ENCODE data around the gene CTDP1.

The CTDP1 gene

DNA sequence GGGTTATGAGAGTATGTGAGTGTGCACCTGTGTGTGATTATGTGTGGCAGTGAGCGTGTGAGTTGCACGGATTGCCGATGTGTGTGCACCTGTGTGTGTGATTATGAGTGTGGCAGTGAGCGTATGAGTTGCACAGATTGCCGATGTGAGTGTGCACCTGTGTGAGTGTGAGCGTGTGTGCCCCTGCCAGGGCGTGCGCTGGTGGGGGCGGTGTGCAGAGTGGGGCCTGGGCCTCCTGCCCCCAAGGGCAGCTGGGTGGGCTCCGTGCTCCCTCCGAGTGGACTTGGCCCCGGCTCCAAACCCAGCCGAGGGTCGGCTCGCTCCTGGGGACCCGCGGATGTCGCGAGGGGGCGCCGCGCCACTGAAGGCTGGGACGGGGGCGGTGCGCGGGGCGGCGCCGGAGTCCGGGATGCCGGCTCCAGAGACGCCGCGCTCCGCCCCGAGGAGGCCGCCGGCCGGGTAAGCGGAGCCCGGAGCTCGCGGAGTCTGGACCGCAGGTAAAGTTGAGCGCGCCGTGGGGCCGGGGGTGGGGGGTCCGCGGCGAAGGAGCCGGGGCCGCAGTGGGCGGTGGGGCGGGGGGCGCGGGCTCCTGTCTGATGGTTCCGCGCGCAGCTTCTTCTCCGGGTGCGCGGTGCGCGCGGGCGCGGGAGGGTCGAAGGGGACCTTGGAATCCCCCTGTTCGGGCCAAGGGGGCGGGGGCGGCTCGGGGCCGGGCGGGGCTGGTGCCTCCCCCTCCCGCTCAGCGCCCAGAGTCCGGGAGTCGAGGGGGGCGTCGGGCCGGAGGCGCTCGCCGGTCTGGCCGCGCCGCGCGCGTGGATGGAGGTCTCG lies 118.1 kb downstream of the CTDP1 start, which contains the start of gene KCNG2:
Gene KCNG2, plus strand, starts transcription at position 421 of the 828 bp plus-strand sequence. CDS start 65,730 bp downstream, outside the sequence.
- Histone ChIP-seq H3K4me1 (ENCODE audit: insufficient read depth, low read length, severe bottlenecking) (peaks cover 18% of the 10 kb centered on the region), H3K4me3 (ENCODE audit: low read depth, low read length, poor library complexity, severe bottlenecking) (no peak within 1 kb of the TSS), H3K27me3 (ENCODE audit: insufficient read depth, low read length) (no peaks in the 10 kb centered on the region; the same call in none of the 2 replicates), H3K79me2 (ENCODE audit: insufficient read depth, low read length) (no peaks in the 10 kb centered on the region), H3K4me2 (ENCODE audit: low read length) (no peak within 1 kb of the TSS), H2AFZ (ENCODE audit: low read length) (no peak within 1 kb of the TSS), H4K20me1 (ENCODE audit: insufficient read depth, low read length) (no peaks in the 10 kb centered on the region), H3K9me2 (ENCODE audit: low read depth, low read length) (no peaks in the 10 kb centered on the region), H3K9ac (ENCODE audit: low read length) (no peak within 1 kb of the TSS), H3K36me3 (ENCODE audit: insufficient read depth, low read length) (no peaks in the 10 kb centered on the region), H3F3A (ENCODE audit: insufficient read depth, low read length) (no peaks in the 10 kb centered on the region), H3K27ac (ENCODE audit: low read depth, low read length, poor library complexity, severe bottlenecking) (no peak within 1 kb of the TSS), H3K9me3 (ENCODE audit: low read length) (no peaks in the 10 kb centered on the region)
- TF ChIP-seq, protein P1, sequence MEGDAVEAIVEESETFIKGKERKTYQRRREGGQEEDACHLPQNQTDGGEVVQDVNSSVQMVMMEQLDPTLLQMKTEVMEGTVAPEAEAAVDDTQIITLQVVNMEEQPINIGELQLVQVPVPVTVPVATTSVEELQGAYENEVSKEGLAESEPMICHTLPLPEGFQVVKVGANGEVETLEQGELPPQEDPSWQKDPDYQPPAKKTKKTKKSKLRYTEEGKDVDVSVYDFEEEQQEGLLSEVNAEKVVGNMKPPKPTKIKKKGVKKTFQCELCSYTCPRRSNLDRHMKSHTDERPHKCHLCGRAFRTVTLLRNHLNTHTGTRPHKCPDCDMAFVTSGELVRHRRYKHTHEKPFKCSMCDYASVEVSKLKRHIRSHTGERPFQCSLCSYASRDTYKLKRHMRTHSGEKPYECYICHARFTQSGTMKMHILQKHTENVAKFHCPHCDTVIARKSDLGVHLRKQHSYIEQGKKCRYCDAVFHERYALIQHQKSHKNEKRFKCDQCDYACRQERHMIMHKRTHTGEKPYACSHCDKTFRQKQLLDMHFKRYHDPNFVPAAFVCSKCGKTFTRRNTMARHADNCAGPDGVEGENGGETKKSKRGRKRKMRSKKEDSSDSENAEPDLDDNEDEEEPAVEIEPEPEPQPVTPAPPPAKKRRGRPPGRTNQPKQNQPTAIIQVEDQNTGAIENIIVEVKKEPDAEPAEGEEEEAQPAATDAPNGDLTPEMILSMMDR (IDR thresholded peaks at IDR 0.05; ENCODE audit: low read length), result no peak
- no peak for TF ChIP-seq EZH2 (IDR thresholded peaks at IDR 0.05; ENCODE audit: borderline replicate concordance, low read length)

DNA sequence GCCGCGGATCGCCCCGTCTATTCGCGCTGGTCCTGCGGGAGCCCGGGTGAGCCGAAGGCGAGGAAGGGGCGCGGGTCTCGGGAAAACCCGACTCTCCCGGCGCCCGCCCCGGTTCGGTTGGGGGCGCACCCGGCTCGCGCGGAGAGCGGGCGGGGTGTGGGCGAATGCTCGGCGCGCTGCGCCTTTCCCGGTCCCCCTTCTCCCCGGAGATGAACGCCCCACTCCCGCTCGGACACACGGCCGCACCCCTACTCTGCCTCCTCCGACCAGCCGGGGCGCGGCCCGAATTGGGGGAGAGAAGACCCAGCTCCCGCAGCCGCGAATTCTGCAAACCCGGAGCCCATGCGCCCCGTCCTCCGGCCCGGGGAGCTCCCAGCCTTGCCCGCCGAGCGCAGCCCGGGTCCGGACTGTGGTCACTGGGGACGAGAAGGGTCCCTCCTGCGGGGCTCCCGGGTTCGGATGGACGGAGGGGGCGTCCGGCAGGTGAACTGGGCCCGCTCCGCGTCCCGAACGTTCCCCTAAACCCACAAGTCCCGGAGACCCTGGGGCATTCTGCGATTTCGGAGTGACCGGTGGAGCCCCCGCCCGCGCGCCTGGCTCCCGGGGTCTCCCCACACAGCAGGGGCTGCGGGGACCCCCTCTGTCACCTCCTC lies 118.9 kb downstream of the CTDP1 start:
- H3K4me1 ChIP-seq (ENCODE audit: insufficient read depth, low read length, severe bottlenecking), result peaks cover 16% of the 10 kb centered on the region
- no peaks in the 10 kb centered on the region for H3K36me3 ChIP-seq (ENCODE audit: insufficient read depth, low read length)
- H3K9me2 ChIP-seq (ENCODE audit: low read depth, low read length), result no peaks in the 10 kb centered on the region
- no peaks in the 10 kb centered on the region; the same call in none of the 2 replicates for H3K27me3 ChIP-seq (ENCODE audit: insufficient read depth, low read length)
- H2AFZ ChIP-seq (ENCODE audit: low read length), result no peak overlapping the region
- no peak overlapping the region for H3K9ac ChIP-seq (ENCODE audit: low read length)
- no peaks in the 10 kb centered on the region for H4K20me1 ChIP-seq (ENCODE audit: insufficient read depth, low read length)
- no peaks in the 10 kb centered on the region for H3K79me2 ChIP-seq (ENCODE audit: insufficient read depth, low read length)
- no peaks in the 10 kb centered on the region for H3F3A ChIP-seq (ENCODE audit: insufficient read depth, low read length)
- no peaks in the 10 kb centered on the region for H3K9me3 ChIP-seq (ENCODE audit: low read length)
- no peak overlapping the region for H3K27ac ChIP-seq (ENCODE audit: low read depth, low read length, poor library complexity, severe bottlenecking)
- H3K4me3 ChIP-seq (ENCODE audit: low read depth, low read length, poor library complexity, severe bottlenecking), result no peak overlapping the region
- TF ChIP-seq, protein P1 (IDR thresholded peaks at IDR 0.05; ENCODE audit: low read length), result no peak
- no peak for TF ChIP-seq EZH2 (IDR thresholded peaks at IDR 0.05; ENCODE audit: borderline replicate concordance, low read length)
- no peak overlapping the region for H3K4me2 ChIP-seq (ENCODE audit: low read length)

DNA sequence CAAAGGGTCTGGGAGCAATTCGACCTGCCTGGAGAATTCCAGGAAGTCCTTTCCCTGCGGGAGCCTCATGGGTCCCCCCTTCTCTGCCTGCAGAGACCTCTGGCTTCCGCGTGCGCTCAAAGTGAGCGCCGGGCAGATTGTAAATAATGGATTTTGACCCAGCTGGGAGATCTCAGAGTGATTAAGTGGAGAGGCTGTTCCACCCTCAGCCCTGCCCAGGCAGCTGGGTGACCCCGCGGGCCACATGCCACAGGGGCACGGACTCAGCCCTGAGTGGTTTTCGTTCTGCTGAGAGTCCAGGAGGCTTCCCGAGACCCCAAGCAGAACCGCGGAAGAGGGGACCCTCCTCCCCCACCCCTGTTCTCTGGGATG lies 119.4 kb downstream of the CTDP1 start:
- no peak for TF ChIP-seq EZH2 (IDR thresholded peaks at IDR 0.05; ENCODE audit: borderline replicate concordance, low read length)
- TF ChIP-seq, protein P1 (IDR thresholded peaks at IDR 0.05; ENCODE audit: low read length), result no peak
- no peaks in the 10 kb centered on the region for H4K20me1 ChIP-seq (ENCODE audit: insufficient read depth, low read length)
- H3F3A ChIP-seq (ENCODE audit: insufficient read depth, low read length), result no peaks in the 10 kb centered on the region
- H3K4me2 ChIP-seq (ENCODE audit: low read length), result no peak overlapping the region
- no peaks in the 10 kb centered on the region for H3K9me2 ChIP-seq (ENCODE audit: low read depth, low read length)
- no peak overlapping the region for H3K9ac ChIP-seq (ENCODE audit: low read length)
- H3K27ac ChIP-seq (ENCODE audit: low read depth, low read length, poor library complexity, severe bottlenecking), result no peak overlapping the region
- no peaks in the 10 kb centered on the region; the same call in none of the 2 replicates for H3K27me3 ChIP-seq (ENCODE audit: insufficient read depth, low read length)
- H3K36me3 ChIP-seq (ENCODE audit: insufficient read depth, low read length), result no peaks in the 10 kb centered on the region
- H3K79me2 ChIP-seq (ENCODE audit: insufficient read depth, low read length), result no peaks in the 10 kb centered on the region
- peaks cover 16% of the 10 kb centered on the region for H3K4me1 ChIP-seq (ENCODE audit: insufficient read depth, low read length, severe bottlenecking)
- H2AFZ ChIP-seq (ENCODE audit: low read length), result no peak overlapping the region
- no peak overlapping the region for H3K4me3 ChIP-seq (ENCODE audit: low read depth, low read length, poor library complexity, severe bottlenecking)
- H3K9me3 ChIP-seq (ENCODE audit: low read length), result no peaks in the 10 kb centered on the region

Data from OCI-LY1 (cell line).